ENCODE data around the gene CADPS2.

Gene CADPS2

GRCh38 chr7:122343601-122344302, 542.5 kb downstream of the CADPS2 start:
- ATAC-seq (ENCODE audit: insufficient read depth, low read depth) = no peak
- Histone ChIP-seq H3K9me3 (ENCODE audit: insufficient read depth, low read length, severe bottlenecking) (no peaks in the 10 kb centered on the region), H3K27me3 (ENCODE audit: insufficient read depth, low read length, poor library complexity) (no peaks in the 10 kb centered on the region), H3K9ac (ENCODE audit: low read depth, low read length) (no peak overlapping the region), H3K27ac (ENCODE audit: low read length) (no peak overlapping the region), H3K79me2 (ENCODE audit: insufficient read depth, low read length) (no peaks in the 10 kb centered on the region), H2AFZ (ENCODE audit: low read depth, low read length) (no peak overlapping the region), H4K20me1 (ENCODE audit: insufficient read depth, low read length) (no peaks in the 10 kb centered on the region), H3K36me3 (ENCODE audit: insufficient read depth, low read length) (no peaks in the 10 kb centered on the region), H3K4me1 (ENCODE audit: insufficient read depth, low read length) (no peaks in the 10 kb centered on the region), H3K4me3 (ENCODE audit: low read depth in 1 of 2, low read length in 2 of 2) (no peak overlapping the region), H3K4me2 (ENCODE audit: insufficient read depth, low read length) (no peak overlapping the region)
- no peak for DNase-seq
- no peak for TF ChIP-seq EZH2 (IDR thresholded peaks at IDR 0.05; ENCODE audit: borderline replicate concordance, low read depth, low read length, severe bottlenecking)
- TF ChIP-seq, protein P1, sequence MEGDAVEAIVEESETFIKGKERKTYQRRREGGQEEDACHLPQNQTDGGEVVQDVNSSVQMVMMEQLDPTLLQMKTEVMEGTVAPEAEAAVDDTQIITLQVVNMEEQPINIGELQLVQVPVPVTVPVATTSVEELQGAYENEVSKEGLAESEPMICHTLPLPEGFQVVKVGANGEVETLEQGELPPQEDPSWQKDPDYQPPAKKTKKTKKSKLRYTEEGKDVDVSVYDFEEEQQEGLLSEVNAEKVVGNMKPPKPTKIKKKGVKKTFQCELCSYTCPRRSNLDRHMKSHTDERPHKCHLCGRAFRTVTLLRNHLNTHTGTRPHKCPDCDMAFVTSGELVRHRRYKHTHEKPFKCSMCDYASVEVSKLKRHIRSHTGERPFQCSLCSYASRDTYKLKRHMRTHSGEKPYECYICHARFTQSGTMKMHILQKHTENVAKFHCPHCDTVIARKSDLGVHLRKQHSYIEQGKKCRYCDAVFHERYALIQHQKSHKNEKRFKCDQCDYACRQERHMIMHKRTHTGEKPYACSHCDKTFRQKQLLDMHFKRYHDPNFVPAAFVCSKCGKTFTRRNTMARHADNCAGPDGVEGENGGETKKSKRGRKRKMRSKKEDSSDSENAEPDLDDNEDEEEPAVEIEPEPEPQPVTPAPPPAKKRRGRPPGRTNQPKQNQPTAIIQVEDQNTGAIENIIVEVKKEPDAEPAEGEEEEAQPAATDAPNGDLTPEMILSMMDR (IDR thresholded peaks at IDR 0.05; ENCODE audit: borderline replicate concordance, extremely low read depth, low read length, poor library complexity, severe bottlenecking) = no peak

GRCh38 chr7:122340427-122340826, 545.8 kb downstream of the CADPS2 start:
- DNase-seq = no peak
- H3K4me2 ChIP-seq (ENCODE audit: insufficient read depth, low read length) = no peak overlapping the region
- H3K36me3 ChIP-seq (ENCODE audit: insufficient read depth, low read length) = no peaks in the 10 kb centered on the region

GRCh38 chr7:122339145-122339904, 546.9 kb downstream of the CADPS2 start:
- no peaks in the 10 kb centered on the region for H4K20me1 ChIP-seq (ENCODE audit: insufficient read depth, low read length)
- no peaks in the 10 kb centered on the region for H3K4me1 ChIP-seq (ENCODE audit: insufficient read depth, low read length)
- H2AFZ ChIP-seq (ENCODE audit: low read depth, low read length) = no peak overlapping the region
- H3K4me3 ChIP-seq (ENCODE audit: low read depth in 1 of 2, low read length in 2 of 2) = no peak overlapping the region
- no peaks in the 10 kb centered on the region for H3K36me3 ChIP-seq (ENCODE audit: insufficient read depth, low read length)
- ATAC-seq (ENCODE audit: insufficient read depth, low read depth) = no peak
- no peak overlapping the region for H3K27ac ChIP-seq (ENCODE audit: low read length)
- TF ChIP-seq, protein P1 (IDR thresholded peaks at IDR 0.05; ENCODE audit: borderline replicate concordance, extremely low read depth, low read length, poor library complexity, severe bottlenecking) = no peak
- TF ChIP-seq EZH2 (IDR thresholded peaks at IDR 0.05; ENCODE audit: borderline replicate concordance, low read depth, low read length, severe bottlenecking) = no peak
- no peaks in the 10 kb centered on the region for H3K9me3 ChIP-seq (ENCODE audit: insufficient read depth, low read length, severe bottlenecking)
- no peaks in the 10 kb centered on the region for H3K79me2 ChIP-seq (ENCODE audit: insufficient read depth, low read length)
- H3K27me3 ChIP-seq (ENCODE audit: insufficient read depth, low read length, poor library complexity) = no peaks in the 10 kb centered on the region
- H3K9ac ChIP-seq (ENCODE audit: low read depth, low read length) = no peak overlapping the region
- DNase-seq = no peak
- H3K4me2 ChIP-seq (ENCODE audit: insufficient read depth, low read length) = no peak overlapping the region

More at GRCh38 chr7:122340427-122340826, 545.8 kb downstream of the CADPS2 start:
- no peak overlapping the region for H3K4me3 ChIP-seq (ENCODE audit: low read depth in 1 of 2, low read length in 2 of 2)
- no peak overlapping the region for H3K9ac ChIP-seq (ENCODE audit: low read depth, low read length)
- H2AFZ ChIP-seq (ENCODE audit: low read depth, low read length) = no peak overlapping the region
- H3K4me1 ChIP-seq (ENCODE audit: insufficient read depth, low read length) = no peaks in the 10 kb centered on the region
- no peaks in the 10 kb centered on the region for H3K27me3 ChIP-seq (ENCODE audit: insufficient read depth, low read length, poor library complexity)
- ATAC-seq (ENCODE audit: insufficient read depth, low read depth) = no peak
- H4K20me1 ChIP-seq (ENCODE audit: insufficient read depth, low read length) = no peaks in the 10 kb centered on the region
- TF ChIP-seq, protein P1 (IDR thresholded peaks at IDR 0.05; ENCODE audit: borderline replicate concordance, extremely low read depth, low read length, poor library complexity, severe bottlenecking) = no peak
- no peak for TF ChIP-seq EZH2 (IDR thresholded peaks at IDR 0.05; ENCODE audit: borderline replicate concordance, low read depth, low read length, severe bottlenecking)
- H3K9me3 ChIP-seq (ENCODE audit: insufficient read depth, low read length, severe bottlenecking) = no peaks in the 10 kb centered on the region
- H3K27ac ChIP-seq (ENCODE audit: low read length) = no peak overlapping the region
- no peaks in the 10 kb centered on the region for H3K79me2 ChIP-seq (ENCODE audit: insufficient read depth, low read length)
